C4-2B (cell line): ENCODE measurements around the gene SPOCD1.

Experiments
- CTCF ChIP-seq: fragments of 450-650 bp; conservative IDR thresholded peaks from 2 replicates; pipeline ENCODE4 v1.5.1; 2017; ENCODE audit warnings: mild to moderate bottlenecking
- ZFX ChIP-seq: fragments of 450-650 bp; IDR thresholded peaks from 2 replicates; pipeline ENCODE4 v1.6.1; 2017

- TF ChIP-seq CTCF (no peak), ZFX (no peak)
Observed at GRCh38 chr1:31803610-31804009, 12.2 kb downstream of the SPOCD1 start.
